HEK293T (cell line): ENCODE data around the gene ARR3.

Source experiments
- CTCF ChIA-PET: fragments of 350-600 bp; formaldehyde crosslinking; extraction: SDS; loops from one replicate; lab custom pipeline; 2021; ENCODE audit warnings: antibody characterized with exemption, inconsistent platforms; lab: Yijun Ruan, JAX
- POLR2A ChIA-PET: fragments of 350-600 bp; formaldehyde crosslinking; extraction: SDS; loops from one replicate; lab custom pipeline; 2020; ENCODE audit warnings: antibody characterized with exemption, inconsistent platforms; lab: Yijun Ruan, JAX
- DNase-seq: peaks from one replicate; pipeline ENCODE4 v3.0.0; 2012; ENCODE audit warnings: mixed read lengths; ENCODE audit errors: extremely low spot score
- ARNT ChIP-seq: fragments of 450-650 bp; IDR thresholded peaks from 2 replicates; pipeline ENCODE4 v1.6.1; 2017; ENCODE audit warnings: mild to moderate bottlenecking
- BHLHE40 ChIP-seq: fragments of 450-650 bp; IDR thresholded peaks from 2 replicates; pipeline ENCODE4 v1.6.1; 2016; ENCODE audit warnings: mild to moderate bottlenecking, moderate library complexity, borderline replicate concordance
- CTBP1 ChIP-seq: fragments of 450-650 bp; IDR thresholded peaks from 2 replicates; pipeline ENCODE4 v1.6.1; 2016; ENCODE audit warnings: borderline replicate concordance
- ELF4 ChIP-seq: fragments of 450-650 bp; IDR thresholded peaks from 2 replicates; pipeline ENCODE4 v1.6.1; 2017; ENCODE audit warnings: antibody characterized with exemption
- FOXA1 ChIP-seq: fragments of 450-650 bp; IDR thresholded peaks from 2 replicates; pipeline ENCODE4 v1.6.1; 2016; ENCODE audit warnings: mild to moderate bottlenecking
- FOXK2 ChIP-seq: fragments of 450-650 bp; IDR thresholded peaks from 2 replicates; pipeline ENCODE4 v1.6.1; 2016; ENCODE audit warnings: mild to moderate bottlenecking
- FOXM1 ChIP-seq: fragments of 450-650 bp; IDR thresholded peaks from 2 replicates; pipeline ENCODE4 v1.6.1; 2017; ENCODE audit warnings: mild to moderate bottlenecking, borderline replicate concordance
- HDGF ChIP-seq: fragments of 450-650 bp; IDR thresholded peaks from 2 replicates; pipeline ENCODE4 v1.6.1; 2017; ENCODE audit warnings: antibody characterized with exemption, borderline replicate concordance
- L3MBTL2 ChIP-seq: fragments of 450-650 bp; conservative IDR thresholded peaks from 2 replicates; pipeline ENCODE4 v1.6.1; 2016; ENCODE audit warnings: mild to moderate bottlenecking
- LEF1 ChIP-seq: fragments of 450-650 bp; IDR thresholded peaks from 2 replicates; pipeline ENCODE4 v1.6.1; 2017; ENCODE audit warnings: mild to moderate bottlenecking, borderline replicate concordance
- NFRKB ChIP-seq: fragments of 450-650 bp; IDR thresholded peaks from 2 replicates; pipeline ENCODE4 v1.6.1; 2016; ENCODE audit warnings: mild to moderate bottlenecking, moderate library complexity
- SP1 ChIP-seq: fragments of 450-650 bp; IDR thresholded peaks from 2 replicates; pipeline ENCODE4 v1.6.1; 2017
- SUZ12 ChIP-seq: fragments of 450-650 bp; IDR thresholded peaks from 2 replicates; pipeline ENCODE4 v1.6.1; 2016; ENCODE audit warnings: mild to moderate bottlenecking
- TARDBP ChIP-seq: fragments of 450-650 bp; IDR thresholded peaks from 2 replicates; pipeline ENCODE4 v1.6.1; 2016
- ZNF384 ChIP-seq: fragments of 450-650 bp; IDR thresholded peaks from 2 replicates; pipeline ENCODE4 v1.6.1; 2016
- TF ChIP-seq, protein P1 (sequence below): fragments of 450-650 bp; IDR thresholded peaks from 2 replicates; pipeline ENCODE4 v1.6.1; 2016

Gene ARR3

GRCh38 chrX:70268034-70268433 lies at the start of gene ARR3:
TSS of gene ARR3 (plus strand) at chrX:70268334. CDS start at chrX:70269386, 1,052 bp downstream.
- ChIA-PET POLR2A (interaction anchor here (0.6 kb wide), 1 partner anchor 23 kb away, joined by 3 read pairs; no protein-coding TSS in a partner anchor), CTCF (no interaction called here)
- no peak for DNase-seq
- no peak for TF ChIP-seq TARDBP
- no peak for TF ChIP-seq CTBP1
- no peak for TF ChIP-seq L3MBTL2
- no peak for TF ChIP-seq LEF1
- no peak for TF ChIP-seq SP1
- no peak for TF ChIP-seq FOXM1
- no peak for TF ChIP-seq ELF4
- TF ChIP-seq BHLHE40, result no peak
- no peak for TF ChIP-seq NFRKB
- no peak for TF ChIP-seq FOXK2

GRCh38 chrX:70219938-70220764 lies 48.0 kb upstream of the ARR3 start:
- POLR2A ChIA-PET, result no interaction called here
- DNase-seq, result no peak
- TF ChIP-seq FOXA1, result no peak
- no peak for TF ChIP-seq FOXK2
- no peak for TF ChIP-seq ZNF384
- no peak for TF ChIP-seq ELF4
- no peak for TF ChIP-seq ARNT
- TF ChIP-seq SP1, result no peak
- no peak for TF ChIP-seq LEF1
- no peak for TF ChIP-seq FOXM1
- no peak for TF ChIP-seq BHLHE40
- no peak for TF ChIP-seq HDGF
- TF ChIP-seq TARDBP, result no peak
- TF ChIP-seq L3MBTL2, result no peak
- no peak for TF ChIP-seq NFRKB
- TF ChIP-seq, protein P1, sequence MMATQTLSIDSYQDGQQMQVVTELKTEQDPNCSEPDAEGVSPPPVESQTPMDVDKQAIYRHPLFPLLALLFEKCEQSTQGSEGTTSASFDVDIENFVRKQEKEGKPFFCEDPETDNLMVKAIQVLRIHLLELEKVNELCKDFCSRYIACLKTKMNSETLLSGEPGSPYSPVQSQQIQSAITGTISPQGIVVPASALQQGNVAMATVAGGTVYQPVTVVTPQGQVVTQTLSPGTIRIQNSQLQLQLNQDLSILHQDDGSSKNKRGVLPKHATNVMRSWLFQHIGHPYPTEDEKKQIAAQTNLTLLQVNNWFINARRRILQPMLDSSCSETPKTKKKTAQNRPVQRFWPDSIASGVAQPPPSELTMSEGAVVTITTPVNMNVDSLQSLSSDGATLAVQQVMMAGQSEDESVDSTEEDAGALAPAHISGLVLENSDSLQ, result no peak
- TF ChIP-seq SUZ12, result no peak
- TF ChIP-seq CTBP1, result no peak
- CTCF ChIA-PET, result no interaction called here

GRCh38 chrX:70226048-70226447 lies 42.1 kb upstream of the ARR3 start:
- TF ChIP-seq, protein P1, result no peak
- TF ChIP-seq SUZ12 (no peak), LEF1 (no peak), ZNF384 (no peak), ELF4 (no peak), FOXM1 (no peak), TARDBP (no peak), HDGF (no peak), NFRKB (no peak), BHLHE40 (no peak), FOXA1 (no peak), ARNT (no peak), FOXK2 (no peak), SP1 (no peak), CTBP1 (no peak)
- ChIA-PET POLR2A (no interaction called here), CTCF (interaction anchor here (0.6 kb wide), 1 partner anchor 25 kb away, joined by 3 read pairs; no protein-coding TSS in a partner anchor)
- no peak for DNase-seq

- CTCF ChIA-PET, result no interaction called here
These were observed 41.4 kb upstream of the ARR3 start for GRCh38 chrX:70226687-70227086.

GRCh38 chrX:70231666-70232065 lies 36.5 kb upstream of the ARR3 start:
- ChIA-PET POLR2A (no interaction called here), CTCF (no interaction called here)
- TF ChIP-seq CTBP1 (no peak), ARNT (no peak), BHLHE40 (no peak), LEF1 (no peak), SP1 (no peak), ZNF384 (no peak), HDGF (no peak), TARDBP (no peak), ELF4 (no peak)
- TF ChIP-seq, protein P1, result no peak
- no peak for DNase-seq

More at GRCh38 chrX:70226687-70227086, 41.4 kb upstream of the ARR3 start:
- POLR2A ChIA-PET, result no interaction called here
- no peak for DNase-seq
- TF ChIP-seq ELF4 (no peak), ARNT (no peak), NFRKB (no peak), ZNF384 (no peak), L3MBTL2 (no peak), SUZ12 (no peak), TARDBP (no peak), FOXM1 (no peak), SP1 (no peak), BHLHE40 (no peak), LEF1 (no peak), HDGF (no peak), FOXK2 (no peak), CTBP1 (no peak), FOXA1 (no peak)
- TF ChIP-seq, protein P1, result no peak
